ENCODE data around the gene TCF4.

TCF4 gene

DNA sequence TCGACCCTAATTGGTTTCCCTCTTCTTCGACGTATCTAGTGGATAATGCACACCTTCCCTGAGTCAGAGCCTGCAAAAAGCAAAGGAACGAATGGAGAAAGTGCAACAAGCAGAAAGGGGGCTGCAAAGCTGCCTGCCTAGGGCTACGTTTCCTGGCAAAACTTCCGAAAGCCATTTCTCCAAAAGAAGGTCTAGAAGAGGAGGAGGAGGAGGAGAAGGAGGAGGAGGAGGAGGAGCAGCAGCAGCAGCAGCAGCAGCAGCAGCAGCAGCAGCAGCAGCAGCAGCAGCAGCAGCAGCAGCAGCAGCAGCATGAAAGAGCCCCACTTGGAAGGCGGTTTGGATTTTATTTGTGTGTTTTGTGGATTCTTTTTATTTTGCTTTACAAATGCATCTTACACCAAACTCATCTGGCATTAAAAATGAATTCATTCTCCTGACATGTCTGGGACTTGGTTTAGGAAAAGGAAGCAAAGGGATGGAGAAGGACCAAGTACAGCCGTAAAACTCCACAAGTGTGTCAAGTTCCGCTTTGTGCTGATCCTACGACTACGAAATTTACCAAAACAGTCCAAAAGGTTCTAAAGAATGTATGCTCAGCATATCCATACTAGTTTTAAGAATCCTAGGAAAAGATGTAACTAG lies 2.0 kb downstream of the TCF4 start:
- DNase-seq (ENCODE audit: low read depth) = no peak

DNA sequence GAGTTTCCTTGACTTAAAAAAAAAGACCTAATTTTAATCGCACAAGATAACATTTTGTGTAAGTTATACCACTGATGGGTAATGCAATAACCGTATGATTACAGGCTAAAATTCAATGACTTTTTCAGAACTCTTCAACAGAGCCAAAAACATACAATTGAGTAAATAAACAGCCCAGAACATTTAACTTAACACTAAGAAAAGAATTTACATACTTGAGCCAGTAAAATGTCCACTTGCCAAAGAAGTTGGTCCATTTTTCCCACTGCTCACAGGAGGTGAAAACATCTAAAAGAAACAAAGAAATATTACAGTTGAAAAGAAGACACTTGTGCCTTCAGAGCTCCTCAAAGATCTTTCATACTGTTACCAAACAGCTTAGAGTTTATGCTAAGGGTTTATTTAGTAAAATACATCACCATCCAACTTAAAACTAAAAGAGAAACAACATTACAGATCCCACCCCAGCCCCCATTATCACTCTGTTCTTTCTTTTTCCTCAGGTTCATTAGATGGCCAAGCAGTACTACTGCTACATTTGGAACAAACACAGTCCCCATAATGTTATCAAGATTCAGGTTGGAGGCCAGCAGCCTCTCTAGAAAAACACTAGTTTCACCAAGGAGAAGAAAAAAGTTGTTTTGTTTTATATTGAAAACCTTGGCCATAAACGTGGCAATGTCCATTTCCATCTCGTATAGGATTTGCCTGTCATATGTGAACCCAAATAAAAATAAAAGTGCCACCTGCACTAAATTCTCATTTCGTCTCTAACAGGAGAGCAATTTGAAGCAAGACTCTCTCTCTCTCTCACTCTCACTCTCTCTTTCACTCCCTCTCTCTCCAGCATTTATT lies 2.7 kb downstream of the TCF4 start:
- DNase-seq (ENCODE audit: low read depth) = no peak

GRCh38 chr18:55584201-55584600 lies 3.8 kb downstream of the TCF4 start:
- DNase-seq (ENCODE audit: low read depth) = no peak

DNA sequence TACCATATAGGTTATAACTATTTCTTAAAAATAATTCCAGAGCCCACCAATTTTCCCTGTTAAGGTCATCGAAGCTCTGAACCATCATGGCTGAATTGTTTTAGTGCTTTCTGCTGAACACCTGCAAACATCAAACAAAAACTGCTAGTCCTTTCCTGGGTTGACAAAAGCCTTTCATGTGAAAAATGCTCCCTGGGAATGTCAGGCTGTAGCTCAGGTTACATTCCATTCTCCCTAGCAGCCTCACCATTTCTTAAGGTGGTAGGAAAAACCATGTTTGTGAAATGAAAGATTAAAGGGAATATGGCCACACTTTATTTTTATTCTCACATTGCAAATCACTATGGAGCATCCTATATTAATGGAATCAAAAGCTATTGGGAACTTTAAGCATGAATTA lies 5.7 kb downstream of the TCF4 start:
- no peak for DNase-seq (ENCODE audit: low read depth)

GRCh38 chr18:55579501-55580270 lies 8.3 kb downstream of the TCF4 start:
- no peak for DNase-seq (ENCODE audit: low read depth)

DNA sequence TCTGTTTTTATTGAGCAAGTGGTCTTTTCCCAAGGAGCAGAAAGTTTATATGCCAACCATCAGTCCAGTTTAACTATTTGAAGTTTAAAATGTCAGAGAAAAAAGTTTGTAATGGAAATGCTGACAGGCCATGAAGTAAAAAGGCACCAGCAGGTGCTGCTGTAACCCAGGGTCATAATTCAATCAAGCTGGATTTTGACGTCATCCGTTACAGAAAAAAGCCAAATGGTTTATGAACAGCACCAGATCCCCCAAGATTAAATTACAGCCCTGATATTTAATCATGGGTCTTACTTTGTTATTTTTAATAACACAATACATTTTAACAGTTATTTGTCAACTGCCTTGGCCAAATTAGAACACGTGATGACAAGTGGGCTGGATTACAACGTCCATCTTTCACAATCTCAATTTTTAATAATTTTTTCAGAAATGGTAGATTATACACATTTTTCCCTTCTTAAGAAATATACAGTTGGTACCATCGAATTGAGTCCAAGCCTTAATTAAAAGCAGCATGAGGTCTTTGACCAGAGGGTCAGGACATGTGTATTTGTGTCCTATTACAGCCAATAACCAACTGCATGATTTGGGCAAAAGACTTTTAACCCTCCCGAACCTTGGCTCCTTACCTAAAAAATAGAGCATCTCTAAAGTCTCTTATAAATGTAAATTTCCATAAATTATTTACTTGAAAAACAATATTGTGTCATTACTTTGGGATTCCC lies 10.0 kb downstream of the TCF4 start:
- no peak for DNase-seq (ENCODE audit: low read depth)

DNA sequence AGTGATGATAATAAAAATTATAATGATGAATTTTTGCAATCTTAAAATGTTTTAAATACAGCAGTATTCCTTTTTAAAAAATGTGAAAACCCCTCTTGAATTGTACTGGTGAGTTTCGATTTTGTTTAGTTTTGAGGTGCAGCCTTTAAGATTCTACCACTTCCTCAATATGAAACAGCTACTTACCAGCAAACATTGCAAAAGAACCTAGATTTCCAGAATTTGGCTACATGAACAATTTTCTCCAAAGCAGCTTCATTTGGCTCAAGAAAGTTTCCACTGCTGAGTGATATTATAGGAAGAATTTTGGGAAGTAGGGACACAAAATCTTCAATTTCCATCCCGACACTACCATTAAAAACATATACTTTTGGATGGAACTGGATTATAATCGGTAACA lies 12.0 kb downstream of the TCF4 start:
- no peak for DNase-seq (ENCODE audit: low read depth)

- no peak for DNase-seq (ENCODE audit: low read depth)
These were observed 12.9 kb downstream of the TCF4 start for GRCh38 chr18:55575066-55575465.

- no peak for DNase-seq (ENCODE audit: low read depth)
These were observed 14.6 kb downstream of the TCF4 start for GRCh38 chr18:55573386-55573785.

DNA sequence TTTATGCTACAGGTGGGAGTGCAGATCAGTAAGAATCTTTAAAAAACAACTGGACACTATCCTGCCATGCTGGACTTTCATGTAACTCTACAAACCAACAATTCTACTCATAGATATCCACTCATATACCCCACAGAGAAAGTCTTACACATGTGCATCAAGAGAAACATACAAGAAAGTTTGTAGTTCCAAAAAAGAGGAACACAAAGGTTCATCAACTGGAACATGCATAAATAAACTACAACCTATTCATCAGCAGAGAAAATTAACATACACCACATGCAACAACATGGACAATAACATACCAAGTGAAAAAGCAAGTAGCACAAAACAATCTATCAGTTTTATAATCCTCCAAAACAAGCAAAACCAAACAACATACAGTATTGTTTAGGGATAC lies 17.0 kb downstream of the TCF4 start:
- no peak for DNase-seq (ENCODE audit: low read depth)

DNA sequence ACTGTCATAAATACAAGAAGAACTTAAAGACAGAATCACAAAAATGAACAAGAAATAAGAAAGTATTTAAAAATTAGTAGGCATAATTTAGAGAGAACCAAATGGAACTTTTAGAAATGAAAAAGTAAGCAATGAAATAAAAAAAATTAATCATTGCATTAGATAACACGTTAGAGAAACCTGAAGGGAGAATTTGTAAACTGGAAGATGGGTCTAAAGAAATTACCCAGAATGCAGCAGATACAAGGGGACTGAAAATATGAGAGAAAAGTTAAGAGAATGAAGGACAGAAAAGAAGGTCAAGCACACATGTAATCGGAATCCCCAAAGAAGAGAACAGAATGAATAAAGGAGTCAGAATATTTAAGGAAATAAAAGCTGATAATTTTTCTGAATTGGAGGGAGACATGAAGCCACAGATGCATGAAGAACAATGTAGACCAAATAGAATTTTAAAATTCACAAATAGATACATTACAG lies 21.5 kb downstream of the TCF4 start:
- DNase-seq (ENCODE audit: low read depth) = no peak

- no peak for DNase-seq (ENCODE audit: low read depth)
These were observed 28.3 kb downstream of the TCF4 start for GRCh38 chr18:55559739-55560138.

DNA sequence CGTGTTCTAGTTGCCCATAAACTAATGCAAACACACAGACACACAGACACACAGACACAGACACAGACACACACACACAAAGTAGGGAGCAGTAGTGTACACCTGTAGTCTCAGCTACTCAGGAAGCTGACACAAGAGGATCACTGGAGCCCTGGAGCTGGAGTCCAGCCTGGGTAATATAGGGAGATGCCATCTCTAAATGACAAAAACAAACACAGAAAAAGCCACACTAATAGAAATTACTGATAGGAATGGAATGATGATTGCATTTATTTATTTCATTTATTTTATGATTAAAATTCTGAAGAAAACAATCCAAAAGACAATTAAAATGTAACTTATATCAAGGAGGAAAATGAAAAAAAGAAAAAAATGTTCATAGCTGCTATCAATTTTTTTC lies 30.8 kb downstream of the TCF4 start:
- no peak for DNase-seq (ENCODE audit: low read depth)

DNA sequence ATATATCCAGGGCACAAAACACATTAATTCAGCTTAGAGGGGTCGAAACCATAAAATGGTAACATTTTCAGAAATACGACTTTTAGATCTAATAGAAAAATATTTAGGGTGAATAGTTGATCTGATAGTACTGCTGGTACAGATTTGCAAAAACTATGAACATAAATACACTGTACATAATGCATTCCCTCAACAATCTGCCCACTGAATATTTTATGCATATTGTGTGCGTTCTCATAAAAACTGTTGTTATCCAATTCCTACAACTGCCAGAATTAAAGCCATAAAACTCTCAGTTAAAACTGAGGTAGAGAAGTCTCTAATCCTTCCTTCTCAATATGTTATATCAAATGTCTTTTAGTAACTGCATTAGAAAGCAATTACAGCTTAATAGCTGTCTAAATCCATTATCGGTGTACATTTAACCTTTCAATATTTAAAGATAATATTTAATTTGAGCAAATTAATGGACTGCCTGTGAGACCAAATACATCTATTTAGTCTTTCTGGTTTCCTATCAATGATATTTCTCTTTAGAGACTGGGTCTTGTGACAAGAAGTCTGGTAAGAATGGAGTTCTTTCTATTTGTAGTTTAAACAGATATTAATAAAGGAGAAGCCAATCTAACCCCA lies 32.5 kb downstream of the TCF4 start:
- DNase-seq (ENCODE audit: low read depth) = no peak

GRCh38 chr18:55552526-55553189 lies 35.3 kb downstream of the TCF4 start:
- DNase-seq (ENCODE audit: low read depth) = no peak

GRCh38 chr18:55551227-55551626 lies 36.8 kb downstream of the TCF4 start:
- DNase-seq (ENCODE audit: low read depth) = no peak

GRCh38 chr18:55550471-55550870 lies 37.5 kb downstream of the TCF4 start:
- DNase-seq (ENCODE audit: low read depth) = no peak

DNA sequence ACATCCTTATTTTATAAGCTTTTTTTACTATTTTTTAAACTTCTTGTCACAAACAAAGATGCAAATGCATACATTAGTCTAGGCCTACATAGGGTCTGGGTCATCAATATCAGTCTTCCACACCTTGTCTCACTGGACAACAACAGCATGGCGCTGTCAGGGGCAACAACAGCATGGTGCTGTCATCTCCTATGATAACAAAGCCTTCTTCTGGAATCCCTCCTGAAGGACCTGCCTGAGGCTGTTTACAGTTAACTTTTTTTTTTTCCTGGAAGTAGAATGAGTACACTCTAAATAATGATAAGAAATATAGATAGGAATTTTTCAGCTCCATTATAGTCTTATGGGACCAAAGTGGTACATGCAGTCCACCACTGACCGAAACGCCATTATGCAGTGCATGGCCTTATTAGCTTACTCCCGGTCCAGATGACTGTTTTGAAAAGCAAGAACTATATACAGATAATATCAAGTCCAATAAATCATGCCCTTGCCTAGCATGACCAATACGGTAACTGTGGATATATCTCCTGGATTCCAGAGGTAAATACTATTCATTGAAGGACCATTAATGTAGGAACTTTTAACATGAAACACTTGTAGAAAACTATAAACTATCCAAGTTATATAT lies 38.4 kb downstream of the TCF4 start:
- no peak for DNase-seq (ENCODE audit: low read depth)

DNA sequence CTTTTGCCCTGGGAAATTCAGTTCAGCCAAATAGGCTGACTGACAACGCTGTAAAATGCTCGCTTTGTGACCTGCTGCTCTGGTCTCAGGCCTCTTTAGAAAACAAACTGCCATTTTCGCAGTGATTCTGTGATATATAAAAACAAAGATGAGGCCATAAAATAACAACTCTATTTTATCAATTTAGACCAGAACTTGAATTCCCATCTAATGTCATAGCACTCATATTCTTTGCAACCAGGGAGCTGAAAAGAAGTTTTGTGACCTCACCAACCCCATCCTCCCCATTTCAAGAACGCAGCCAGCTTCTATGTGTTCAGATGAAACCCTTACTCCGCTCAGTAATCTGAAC lies 40.3 kb downstream of the TCF4 start:
- DNase-seq (ENCODE audit: low read depth) = no peak

DNA sequence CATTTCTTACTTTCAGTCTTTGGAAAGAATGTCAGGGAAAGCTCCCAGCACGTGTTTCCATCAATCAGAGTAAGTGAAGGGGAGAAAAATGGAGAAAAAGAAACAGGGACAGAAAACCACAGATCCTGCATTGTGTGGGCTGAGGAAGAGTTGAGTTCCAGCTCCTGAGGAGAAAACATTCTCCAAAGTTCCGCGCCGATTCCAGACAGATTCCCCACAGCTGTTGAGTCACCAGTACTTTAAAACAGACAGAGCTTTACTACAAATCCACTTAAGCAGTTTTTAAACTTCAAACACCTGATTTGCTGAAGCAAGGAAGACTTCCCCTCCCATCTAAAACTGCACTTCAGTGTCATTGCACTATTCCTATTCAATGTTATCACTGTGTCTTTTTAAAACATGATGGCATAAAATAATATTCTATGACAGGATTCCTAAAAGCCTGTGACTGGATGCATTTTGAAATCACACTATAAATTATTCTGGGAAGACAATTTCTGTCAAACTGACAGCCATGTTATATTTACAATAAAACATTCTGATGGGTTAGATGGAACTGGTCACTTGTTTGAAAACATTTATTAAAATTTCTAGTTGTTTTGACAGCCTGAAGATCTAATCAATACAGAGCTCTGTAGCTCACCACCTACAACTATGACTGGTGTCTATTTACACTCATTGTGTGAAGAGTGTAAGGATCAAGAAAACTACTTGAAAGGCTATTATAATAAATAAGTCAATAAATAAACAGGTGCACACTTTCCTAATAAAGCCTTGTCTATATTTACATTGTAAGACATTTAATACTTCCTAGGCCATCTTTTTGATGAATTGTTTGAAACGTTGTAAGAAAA lies 40.9 kb downstream of the TCF4 start:
- DNase-seq (ENCODE audit: low read depth) = peak; percentile 9
